Iris pigment epithelial cell (primary cell): Measurements from ENCODE around the gene TMEM240.
"Not testable (repeated sequence)": the region's sequence is repeated elsewhere in the genome, so short reads cannot be mapped to it uniquely, and the experiment has no call there.

ENCODE experiments used
- DNase-seq: peaks from one replicate; pipeline ENCODE4 v3.0.0-alpha.2; 2011; ENCODE audit warnings: low read depth

Gene TMEM240

DNA sequence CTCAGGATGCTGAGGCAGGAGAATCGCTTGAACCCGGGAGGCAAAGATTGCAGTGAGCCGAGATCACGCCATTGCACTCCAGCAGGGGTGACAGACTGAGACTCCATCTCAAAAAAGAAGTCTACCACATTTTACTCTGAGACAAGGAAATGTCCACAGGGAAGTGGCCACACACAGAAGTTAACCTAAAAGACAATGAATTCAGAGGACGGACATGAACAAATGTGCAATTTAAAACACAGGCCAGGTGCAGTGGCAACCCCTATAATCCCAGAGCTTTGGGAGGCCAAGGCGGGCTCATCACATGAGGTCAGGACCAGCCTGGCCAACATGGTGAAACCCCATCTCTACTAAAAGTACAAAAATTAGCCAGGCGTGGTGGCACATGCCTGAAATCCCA is 17.3 kb upstream of the TMEM240 start:
- DNase-seq, result not testable (repeated sequence)

DNA sequence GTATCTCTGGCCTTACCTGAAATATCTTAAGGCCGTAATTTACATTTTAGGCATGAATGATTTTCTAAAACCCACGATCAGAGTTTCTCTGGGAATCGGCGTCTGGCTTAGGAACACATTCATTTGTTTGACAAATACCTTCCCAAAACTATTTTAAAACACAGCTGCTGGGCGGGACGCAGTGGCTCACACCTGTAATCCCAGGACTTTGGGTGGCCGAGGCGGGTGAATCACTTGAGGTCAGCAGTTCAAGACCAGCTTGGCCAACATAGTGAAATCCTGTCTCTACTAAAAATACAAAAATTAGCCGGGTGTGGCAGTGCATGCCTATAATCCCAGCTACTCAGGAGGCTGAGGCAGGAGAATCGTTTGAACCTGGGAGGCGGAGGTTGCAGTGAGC is 16.5 kb upstream of the TMEM240 start:
- not testable (repeated sequence) for DNase-seq

DNA sequence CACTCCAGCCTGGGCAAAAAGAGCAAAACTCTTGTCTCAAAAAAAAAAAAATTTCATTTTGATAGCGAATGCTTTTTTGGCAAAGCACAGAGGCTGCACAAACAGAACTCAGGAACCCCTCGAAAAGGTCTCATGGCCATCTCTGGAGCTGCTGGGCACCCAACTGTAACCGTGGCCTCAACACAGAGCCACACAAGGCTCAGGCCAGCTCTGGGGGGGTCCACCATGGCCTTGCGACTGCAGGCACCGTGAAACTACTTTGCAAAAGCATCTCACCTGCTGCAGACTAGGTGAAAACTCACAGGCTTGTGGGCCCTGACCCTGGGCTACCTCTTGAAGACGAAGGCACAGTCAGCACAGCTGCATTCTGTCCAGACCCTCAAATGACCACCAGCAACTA is 16.1 kb upstream of the TMEM240 start:
- no peak for DNase-seq

DNA sequence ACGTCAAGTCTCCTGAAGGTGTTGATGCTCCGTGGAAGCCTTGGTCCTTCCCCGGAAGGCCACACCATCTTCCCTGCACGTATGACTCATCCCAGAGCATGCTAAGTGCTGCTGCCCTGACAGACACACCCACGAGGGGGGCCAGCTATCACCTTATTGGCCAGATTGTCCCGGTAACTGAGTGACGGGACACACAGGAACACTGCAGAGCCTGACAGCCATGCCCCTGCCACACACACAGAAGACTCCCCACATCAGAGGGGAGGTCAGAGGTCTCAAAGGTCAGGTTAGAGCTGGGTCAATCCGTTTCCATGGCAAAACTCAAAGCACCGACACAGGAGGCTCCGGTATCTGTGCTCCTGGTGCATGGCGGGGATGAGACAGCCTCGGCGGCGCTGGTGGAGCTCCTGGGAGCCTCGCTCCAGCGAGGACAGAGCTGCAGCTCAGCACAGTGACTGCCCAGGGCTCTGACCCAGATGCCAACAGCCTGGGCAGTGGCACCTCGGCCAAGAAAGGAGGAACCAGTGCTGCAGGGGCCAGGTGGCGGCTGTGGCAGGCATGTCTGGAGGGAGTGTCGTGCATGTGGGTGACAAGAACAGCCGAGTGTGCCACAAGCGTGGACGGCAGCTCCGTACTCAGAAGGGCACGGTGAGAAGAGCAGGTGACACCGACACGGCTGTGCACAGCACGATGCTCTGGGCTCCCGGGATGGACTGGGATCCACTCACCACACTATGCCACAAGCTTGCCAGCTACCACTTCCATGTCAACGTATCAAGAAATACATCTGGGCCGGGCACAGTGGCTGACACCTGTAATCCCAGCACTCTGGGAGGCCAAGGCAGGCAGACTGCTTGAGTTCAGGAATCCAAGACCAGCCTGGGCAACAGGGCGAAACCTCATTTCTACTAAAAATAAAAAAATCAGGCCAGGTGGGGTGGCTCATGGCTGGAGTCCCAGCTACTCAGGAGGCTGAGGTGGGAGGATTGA is 14.8 kb upstream of the TMEM240 start:
- peak; percentile 91 for DNase-seq

DNA sequence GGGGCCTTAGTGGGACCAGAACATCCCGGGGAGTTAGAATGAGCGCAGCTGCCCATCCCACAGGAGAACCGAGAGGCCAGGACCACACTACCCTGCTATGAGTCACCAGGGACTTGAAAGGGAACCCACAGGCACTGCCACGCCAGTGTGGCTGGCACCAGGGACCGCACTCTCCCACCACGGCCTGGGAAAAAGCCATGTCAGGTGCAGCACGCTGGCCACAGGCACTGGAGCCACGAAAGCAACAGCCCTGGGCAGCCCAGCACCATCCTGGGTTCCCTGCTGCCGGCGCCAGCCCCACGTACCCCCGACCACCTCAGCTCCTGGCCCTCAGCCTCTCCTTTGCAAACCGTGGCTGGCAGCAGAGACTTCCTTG is 14.1 kb upstream of the TMEM240 start:
- DNase-seq, result no peak

DNA sequence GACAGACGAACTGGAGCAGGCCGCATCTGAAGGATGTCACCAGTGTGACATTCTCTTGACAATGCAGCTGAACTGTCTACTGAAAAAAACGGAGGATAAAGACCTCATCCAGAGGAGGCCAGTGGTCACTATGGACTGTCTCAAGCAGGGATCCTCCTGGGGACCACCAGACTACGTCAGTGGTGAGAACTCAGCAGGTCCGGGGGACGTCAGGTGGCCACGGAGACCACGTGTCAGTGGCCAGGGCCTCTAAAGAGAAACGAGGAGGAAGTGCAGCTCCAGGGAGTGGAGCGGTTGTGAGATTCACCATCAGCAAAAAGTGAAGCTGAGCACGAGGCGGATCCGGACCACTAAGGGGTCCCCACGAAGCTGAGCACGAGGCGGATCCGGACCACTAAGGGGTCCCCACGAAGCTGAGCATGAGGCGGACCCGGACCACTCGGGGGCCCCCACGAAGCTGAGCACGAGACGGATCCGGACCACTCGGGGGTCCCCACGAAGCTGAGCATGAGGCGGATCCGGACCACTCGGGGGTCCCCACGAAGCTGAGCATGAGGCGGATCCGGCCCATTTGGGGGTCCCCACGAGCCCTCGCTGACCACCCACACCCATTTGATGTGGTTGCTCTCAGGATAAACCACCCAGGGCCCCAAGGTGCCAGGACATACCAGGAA is 13.5 kb upstream of the TMEM240 start:
- no peak for DNase-seq

DNA sequence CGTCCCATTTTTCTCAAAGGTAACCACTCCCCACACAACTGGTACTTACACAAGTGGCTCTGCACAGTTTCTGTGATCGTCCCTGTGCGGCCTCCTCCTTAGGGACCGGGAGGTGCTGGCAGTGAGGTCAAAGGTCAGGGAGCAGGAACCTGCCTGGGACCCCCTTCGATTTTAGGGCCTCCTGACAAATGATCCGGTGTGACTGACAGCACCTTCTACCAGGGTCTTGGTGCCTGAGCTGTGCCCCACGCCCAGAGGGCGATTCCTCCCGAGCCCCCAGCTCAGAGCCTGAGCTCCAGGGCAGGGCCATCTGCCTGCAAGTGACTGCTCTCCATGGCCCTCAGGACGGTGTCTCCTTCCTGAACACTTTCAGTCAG is 11.8 kb upstream of the TMEM240 start:
- no peak for DNase-seq

DNA sequence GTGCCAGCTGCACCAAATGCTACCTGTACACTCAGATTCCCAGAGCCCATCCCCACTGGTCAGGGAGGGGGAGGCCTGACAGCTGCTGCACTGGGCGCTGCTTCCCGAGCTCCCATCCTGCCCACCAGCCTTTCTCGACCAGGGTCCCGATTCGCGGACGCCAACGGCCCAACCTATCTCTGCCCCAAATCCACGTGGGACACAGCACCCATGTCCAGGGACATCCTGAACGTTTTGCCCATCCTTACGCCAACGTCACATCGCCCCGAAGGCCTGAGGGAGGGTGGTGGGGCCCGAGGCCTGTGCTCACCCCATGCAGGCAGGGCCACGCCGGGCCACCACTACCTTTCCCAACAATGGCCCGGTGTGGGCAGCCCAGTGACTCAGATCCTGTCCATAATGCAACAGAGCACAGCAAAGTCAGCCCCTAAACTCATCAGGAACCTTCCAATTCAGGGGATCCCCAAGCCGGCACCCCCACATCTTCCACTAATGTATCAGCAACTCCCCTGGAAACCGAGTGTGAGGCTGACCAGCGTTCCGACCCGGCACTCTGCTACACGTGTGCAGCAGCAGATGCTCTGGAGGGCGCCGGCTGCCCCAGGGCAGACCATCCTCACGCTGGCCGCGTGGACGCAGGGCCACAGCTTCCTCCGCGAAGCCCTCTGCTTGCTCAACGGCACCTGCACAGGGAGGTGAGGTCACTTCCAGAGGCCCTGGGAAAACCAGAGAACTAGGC is 11.3 kb upstream of the TMEM240 start:
- no peak for DNase-seq

DNA sequence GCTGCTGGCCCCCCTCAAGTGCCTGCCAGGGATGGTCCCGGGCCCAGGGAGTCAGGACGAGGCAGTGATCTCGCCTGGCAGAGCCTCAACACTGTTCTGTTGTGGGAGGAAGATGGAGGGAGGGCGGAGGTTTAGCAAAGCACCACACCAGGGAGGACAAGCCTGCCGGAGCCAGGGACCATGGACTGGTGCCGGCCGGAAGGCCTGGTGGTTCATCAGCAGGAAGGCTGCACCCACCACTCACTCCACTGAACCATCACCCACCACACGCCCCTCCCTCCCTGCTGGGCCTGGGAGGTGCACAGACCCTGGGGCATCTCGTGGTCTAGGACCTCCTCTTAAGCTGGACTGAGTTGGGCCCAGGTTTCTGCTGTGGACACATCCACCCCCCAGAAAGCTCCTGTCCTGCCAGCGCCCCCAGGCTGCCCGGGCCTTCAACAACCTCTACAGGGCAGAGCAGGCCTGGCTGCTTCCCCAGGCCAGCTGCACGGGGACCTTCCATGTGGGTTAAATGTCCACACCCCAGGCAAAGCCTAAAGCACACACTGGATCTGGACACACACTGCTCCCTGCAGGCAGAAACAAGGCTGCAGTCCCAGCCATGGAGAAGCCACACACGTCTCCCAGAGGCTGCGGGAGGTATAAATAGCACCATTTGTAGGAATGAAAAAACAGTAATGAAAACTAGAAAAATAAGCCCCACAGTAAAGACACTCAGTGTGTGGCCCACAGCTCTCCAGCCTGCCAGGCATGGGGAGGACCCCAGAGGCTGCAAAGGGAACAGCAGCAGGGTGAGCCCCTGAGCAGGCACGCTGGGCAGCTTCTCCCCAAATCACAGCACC is 10.4 kb upstream of the TMEM240 start:
- peak; percentile 57 for DNase-seq

DNA sequence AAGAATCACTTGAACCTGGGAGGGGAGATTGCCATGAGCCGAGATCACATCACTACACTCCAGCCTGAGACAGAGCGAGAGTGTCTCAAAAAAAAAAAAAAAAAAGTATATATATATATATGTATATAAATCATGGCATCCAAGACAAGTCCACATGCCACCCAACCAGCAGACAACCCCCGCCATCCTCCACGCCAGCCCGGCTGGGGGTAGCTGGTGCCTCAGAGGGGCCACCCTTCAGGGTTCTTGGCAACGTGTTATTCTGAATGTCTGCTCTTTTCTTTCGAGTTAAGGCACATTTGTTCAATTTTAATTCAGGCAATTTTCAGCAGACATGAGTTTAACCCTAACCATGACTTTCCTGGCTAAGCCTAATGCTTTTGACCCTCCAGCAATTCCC is 9.7 kb upstream of the TMEM240 start:
- no peak for DNase-seq

DNA sequence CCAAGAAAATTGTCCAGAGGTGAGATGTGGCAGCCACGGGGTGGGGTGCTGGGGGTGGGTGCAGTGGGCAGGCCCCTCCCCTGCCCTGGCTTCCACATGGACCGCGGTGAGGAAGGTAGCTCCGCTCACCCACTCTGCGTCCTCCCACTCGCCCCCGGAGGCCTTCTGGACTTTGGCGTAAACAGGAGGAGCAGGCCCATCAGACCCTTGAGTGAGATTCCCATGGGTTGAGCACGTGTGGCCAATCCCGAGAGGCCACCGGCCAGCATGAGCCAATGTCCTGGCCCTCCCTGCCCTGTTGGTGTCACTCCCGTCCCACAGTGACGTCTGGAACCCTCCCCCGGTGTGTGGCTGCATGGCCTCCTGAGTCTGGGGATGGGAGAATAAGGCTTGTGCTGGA is 8.2 kb upstream of the TMEM240 start:
- DNase-seq, result no peak

DNA sequence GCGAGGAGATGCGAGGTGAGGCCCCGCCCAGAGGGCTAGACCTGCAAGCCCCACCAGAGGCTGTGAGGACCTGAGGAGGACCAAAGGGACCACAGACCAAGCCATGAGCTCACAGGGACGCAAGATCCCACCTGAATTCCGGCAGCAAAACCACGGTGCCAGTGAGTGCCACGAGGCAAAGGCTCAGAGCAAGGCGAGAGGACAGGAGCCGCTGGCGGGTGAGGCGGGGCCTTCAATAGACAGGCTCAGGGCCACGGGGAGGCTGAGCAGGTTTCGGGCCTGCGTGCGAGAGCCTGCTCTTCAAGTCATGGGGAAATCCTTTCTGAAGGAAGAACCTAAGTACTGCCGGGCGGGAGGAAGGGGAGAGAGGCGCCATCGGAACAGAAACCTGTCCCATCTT is 7.1 kb upstream of the TMEM240 start:
- no peak for DNase-seq

DNA sequence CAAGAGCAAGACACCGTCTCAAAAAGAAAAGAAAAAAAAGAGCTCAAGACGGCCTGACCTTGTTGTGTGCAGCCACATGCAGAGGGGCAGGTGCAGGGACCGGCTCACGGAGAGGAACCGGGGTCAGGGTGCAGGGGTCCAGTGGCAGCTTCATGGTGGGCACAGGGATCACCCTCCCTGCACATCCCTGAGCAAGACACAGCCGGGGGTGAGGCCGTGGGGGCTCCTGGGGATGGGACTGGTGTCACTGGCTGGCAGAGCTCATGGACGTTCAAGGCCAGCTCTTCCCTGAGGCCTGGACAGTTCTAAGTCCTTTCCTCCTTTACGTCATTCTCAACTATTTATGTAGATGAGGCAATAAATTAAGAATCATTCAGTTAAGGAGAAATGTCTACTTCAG is 6.6 kb upstream of the TMEM240 start:
- no peak for DNase-seq

DNA sequence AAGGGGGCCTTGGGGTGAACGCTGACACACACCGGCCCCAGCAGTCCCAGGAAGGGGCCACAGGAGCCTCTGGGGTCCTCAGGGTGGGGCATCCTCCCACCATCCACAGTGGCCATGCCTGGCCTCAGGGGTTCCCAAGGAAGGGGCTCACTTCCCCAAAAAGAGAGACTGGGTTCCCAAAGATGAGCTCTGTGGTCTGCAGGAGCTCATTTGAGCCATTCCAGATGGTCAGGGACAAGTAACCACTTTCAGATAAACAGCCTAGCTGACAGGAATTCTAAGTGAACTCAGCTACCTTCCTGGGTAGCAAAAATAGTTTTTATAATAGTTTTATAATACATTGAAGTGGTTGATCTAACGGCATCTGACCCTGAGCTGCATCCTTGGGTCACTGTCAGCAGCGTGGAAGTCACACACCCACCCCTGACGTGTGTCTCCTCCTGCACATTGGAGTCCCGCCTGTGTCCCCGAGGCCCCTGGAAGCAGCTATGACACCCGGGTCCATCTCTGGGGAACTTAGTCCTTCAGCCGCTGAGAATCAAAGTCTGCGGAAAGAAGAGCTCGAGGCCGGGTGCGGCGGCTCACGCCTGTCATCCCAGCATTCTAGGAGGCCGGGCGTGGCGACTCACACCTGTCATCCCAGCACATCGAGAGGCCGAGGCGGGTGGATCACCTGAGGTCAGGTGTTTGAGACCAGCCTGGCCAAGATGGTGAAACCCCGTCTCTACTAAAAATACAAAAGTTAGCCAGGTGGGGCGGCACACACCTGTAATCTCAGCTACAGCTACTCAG is 5.7 kb upstream of the TMEM240 start:
- no peak for DNase-seq

DNA sequence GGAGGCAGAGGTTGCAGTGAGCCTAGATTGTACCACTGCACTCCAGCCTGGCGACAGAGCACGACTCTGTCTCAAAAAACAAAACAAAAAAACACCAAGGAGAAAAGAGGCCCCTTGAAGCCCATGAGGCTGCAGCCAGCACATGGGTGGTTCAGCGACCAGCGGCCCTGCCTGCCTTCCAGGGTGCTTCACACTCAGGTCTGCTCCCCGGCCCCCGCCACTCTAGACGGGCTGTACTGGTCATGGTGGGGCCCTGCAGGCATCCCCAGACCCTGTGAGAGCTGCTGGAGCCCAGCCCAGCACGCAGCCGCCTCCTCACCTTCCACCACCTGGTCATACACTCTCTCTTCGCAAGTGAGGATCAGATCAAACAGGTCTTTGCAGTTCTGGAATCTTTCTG is 4.1 kb upstream of the TMEM240 start:
- DNase-seq, result no peak

DNA sequence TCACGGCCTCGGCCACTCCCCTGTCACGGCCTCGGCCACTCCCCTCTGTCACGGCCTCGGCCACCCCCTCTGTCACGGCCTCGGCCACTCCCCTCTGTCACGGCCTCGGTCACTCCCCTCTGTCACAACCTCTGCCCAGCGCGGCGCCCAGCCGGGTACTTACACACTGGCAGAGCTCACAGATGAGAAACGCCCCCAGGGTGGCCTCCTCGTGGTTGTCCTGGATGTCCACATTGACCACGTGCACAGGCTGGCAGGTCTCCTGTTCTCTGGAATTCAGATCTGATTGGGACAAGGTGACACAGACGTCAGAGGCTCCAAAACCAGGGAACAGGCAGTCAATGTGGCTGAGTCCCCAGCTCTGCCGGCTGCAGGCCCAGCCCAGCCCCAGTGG is 3.3 kb upstream of the TMEM240 start:
- DNase-seq, result no peak

DNA sequence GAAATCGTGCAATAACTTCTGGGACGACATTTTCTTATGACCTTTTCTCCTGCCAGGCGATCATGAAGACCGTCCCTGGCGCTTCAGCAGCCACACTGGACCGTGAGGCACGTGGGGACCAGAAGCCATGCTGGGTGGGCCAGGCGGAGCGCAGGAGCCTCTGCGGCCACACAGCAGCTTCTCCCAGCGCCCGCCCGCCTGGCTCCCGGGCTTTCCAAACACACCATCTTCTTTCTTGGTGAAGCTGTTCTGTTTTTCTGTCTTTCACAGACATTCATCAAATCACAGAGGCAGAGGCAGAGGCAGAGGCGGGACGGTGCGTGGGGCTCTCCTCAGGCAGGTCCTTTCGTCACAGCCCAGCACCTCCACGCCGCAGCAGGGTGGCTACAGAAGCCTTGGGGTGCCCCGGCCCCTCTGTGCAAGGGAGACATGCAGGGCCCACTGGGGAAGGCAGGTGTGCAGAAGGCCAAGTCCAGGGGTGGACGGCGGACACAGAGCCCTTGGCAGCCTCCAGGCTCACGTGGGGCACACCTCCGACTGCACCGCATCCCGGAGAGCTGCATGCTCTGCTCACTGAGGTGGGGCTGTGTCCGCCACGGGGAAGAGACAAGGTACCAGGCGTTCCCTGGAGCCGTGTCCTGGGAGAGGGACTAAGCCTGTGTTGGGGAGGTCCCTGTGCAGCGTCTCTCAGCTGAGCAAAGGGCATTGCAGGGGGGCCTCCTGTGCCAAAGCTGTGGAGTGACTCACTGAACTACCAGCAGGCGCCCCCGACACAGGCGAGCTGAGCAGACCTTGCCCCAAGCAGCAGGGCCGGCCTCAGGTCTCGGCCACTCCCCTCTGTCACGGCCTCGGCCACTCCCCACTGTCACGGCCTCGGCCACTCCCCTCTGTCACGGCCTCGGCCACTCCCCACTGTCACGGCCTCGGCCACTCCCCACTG is 2.6 kb upstream of the TMEM240 start:
- no peak for DNase-seq

DNA sequence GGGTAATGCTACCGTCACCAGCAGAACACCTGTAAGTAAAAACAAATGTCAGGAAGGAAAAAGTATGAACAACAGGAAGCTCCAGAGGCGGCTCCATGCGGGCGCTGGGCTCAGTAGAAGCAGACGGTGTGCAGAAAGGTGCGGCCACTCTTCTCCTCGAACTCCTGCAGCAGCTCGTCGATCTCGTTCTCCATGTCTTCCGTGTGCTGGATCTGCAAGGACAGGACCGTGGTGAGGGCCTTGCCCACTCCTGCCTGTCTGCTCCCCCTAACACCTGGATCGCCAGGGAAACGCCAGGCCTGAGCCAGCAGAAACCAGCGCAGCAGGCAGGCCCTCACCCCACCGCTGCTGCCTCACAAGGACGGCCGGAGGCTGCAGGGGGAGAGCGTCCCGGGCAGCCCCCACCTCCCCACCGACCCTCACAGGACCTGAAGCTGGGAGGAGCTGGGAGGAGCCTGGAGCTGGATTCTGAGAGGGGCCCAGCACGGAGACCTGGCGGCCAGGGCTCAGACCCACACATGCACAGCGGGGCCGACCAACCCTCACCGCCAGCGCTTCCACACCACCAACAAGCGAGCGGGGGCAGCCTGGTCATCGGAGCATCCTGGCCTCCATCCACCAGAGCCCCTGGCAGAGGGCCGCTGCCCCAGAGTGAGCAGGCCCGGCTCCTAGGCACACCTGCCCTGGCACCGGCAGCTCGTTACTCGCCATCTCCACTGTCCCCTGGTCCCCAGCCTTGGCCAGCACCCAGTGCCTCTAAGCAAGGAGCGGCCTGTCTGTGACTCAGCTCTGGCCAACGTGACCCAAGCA is 1.7 kb upstream of the TMEM240 start:
- DNase-seq, result no peak
